ENCODE results near the gene TOMM6.
"Not testable (repeated sequence)": the region's sequence is repeated elsewhere in the genome, so short reads cannot be mapped to it uniquely, and the experiment has no call there.

TOMM6 gene

DNA sequence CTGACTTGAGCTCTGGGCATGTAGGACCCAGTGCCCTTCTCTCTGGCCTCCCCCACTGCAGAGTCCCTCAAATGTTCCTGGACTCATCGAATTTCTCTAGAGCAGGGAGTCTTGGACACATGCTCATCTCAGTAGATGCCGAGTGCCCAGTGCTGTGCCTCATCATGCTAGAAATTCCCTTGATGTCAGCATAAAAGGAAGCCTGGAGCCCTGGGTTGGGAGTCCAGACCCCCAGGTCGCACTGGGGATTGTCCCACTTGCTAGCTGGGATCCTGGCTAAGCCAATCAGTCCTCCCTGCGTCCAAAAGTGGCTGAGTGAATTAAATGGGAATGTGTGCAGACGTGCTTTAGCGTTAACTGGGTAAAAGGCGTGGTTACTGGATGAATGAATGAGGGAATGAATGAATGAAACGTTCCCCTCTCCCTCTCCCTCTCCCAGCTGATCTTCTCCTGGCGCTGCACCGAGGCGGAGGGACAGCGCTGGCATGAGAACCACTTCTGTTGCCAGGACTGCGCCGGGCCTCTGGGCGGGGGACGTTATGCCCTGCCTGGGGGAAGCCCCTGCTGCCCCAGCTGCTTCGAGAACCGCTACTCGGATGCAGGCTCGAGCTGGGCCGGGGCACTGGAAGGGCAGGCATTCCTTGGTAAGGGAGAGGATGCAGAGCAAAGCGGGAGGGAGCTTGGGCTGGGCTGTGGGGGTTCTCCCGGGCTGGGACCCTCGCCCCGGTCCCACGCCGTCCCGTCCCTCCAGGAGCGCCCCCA lies 1.6 kb upstream of the TOMM6 start:
- FAIRE-seq: no peak

DNA sequence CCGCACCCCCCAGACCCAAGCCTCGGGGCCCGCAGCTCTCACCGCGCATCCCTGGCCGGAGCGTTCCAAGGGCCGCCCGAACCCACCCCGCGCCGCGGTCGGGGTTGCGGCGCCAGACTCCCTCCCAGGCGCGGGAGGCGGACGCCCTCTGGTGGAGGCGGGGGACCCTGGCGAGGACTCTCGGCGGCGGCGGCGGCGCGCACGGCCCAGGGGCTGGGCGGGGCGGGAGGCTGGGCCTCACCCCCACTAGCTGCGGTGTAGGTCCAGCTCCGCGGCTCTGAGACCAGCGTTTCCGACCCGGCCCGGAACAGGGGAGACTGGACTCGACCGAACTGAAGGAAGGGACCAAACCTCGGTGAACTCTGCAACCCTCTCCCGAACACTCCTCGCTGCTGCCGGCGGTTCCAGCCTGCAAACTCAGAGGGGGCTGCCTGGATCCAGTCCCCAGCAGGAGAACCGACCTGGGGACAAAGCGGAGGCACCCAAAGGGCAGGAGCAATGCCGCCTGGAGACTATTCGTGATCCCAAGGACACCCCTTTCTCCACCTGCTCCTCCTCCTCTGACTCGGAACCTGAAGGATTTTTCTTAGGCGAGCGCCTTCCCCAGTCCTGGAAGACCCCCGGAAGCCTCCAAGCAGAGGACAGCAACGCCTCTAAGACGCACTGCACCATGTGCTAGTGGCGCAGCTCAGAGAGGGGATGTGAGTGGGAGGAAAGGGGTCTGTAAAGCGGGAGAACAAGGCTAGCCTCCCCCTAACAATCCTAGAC lies 859 bp upstream of the TOMM6 start:
- FAIRE-seq: no peak

GRCh38 chr6:41789390-41789724 lies 1.9 kb downstream of the TOMM6 start:
- no peak for FAIRE-seq

DNA sequence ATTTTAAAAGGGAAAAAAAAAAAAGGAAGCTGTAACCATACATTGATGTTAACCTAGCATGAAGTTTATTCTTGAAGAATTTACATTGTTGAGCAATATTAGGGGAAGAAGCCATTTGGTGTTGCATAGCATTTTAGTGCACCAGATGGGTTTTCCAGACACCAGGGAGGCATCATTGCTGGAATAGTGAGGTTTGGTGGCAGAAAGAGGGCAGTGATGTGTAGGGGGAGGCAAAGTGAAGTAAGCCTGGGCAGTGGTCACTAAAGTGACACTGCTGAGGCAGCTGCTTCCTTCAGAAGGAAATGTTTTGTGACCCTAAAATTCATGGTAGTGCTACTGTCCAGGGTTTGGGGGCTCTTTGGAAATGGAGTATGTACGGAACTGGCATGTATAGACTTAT lies 2.6 kb downstream of the TOMM6 start:
- no peak for FAIRE-seq

DNA sequence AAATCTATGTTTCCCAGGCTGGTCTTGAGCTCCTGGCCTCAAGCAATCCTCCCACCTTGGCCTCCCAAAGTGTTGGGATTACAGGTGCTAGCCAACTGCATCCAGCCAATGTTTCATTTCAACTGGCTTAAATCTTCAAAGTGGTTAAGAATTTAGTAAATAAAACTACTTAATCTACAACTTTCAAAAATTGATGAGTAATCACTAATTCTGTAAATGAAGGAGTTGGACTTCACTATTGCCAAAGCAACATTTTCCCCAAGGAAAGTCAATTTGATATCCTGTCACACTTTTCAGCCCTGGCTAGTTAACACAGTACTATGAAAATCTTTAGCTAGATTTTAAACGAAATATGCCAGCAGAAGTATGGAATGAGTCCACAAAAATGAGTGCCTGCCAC lies 3.8 kb downstream of the TOMM6 start:
- no peak for FAIRE-seq

- FAIRE-seq: no peak
Measured at GRCh38 chr6:41791984-41792383, 4.5 kb downstream of the TOMM6 start.

- no peak for FAIRE-seq
Measured at GRCh38 chr6:41796474-41796873, 9.0 kb downstream of the TOMM6 start.

DNA sequence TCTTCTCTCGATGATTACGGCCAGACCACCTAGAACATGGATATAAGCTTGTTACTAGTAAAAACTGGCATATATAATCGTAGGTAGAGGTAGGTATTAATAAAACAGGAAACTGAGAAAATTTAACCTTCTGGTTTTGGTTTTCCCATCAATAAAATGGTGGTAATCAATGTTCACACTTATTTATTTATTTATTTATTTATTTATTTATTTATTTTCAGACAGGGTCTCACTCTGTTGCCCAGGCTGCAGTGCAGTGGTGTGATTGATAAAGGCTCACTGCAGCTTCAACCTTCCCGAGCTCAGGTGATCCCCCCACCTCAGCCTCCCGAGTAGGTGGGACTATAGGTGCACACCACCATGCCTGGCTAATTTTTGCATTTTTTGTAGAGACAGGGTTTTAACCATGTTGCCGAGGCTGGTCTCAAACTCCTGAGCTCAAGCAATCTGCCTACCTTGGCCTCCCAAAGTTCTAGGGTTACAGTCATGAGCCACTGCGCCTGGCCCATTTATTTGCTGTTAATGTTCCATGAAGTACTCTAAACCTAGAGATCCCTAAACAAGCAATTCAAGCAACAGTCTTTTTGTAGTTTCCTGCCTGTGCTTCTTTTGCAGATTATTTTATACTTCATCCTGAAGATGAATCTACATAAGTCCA lies 11.5 kb downstream of the TOMM6 start:
- no peak for FAIRE-seq

- no peak for FAIRE-seq
Measured at GRCh38 chr6:41799559-41799911, 12.0 kb downstream of the TOMM6 start.

- no peak for FAIRE-seq
Measured at GRCh38 chr6:41801380-41801779, 13.9 kb downstream of the TOMM6 start.

DNA sequence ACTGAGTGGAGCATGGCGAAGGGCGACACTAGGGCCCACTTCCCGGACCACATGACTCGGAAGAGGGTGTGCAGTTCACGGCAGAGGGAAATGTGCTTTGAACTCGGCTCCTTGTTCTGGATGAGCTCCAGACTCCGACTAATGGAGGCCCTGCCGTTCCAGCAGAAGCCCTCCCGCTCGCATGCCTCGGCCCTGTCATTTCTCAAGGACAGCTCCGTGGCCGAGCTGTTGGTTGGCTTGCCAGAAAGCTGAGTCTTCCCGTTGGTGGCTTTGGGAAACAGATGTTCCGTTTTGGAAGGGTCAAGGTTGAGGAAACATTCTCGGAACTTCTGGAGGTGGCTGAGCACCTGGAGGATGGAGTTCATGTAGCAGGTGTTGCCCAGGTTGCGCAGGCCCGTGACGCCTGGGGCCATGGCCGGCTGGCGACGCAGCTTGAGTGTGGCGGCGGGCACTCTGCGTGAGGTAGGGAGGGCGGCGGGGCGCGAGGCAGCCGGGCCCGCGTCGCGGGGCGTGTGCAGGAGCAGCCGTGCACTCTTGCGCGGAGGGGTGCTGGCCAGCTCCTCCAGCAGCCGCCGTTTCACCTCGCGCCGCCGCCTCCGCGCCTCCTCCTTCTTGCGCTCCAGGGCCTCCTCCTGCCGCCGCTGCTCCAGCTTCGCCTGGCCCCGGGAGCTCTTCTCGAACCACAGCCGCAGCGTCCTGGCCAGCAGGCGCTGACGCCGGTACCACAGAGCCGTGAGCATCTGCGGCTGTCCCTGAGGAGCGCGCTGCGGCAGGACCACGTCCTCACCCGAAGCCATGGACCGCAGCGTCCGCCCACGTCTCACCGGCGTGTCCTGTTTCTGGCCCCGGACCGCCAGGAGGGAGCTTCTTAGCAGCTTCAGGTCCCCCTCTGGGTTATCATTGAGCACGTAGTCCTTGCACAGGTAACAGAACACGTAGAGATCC lies 18.6 kb downstream of the TOMM6 start:
- FAIRE-seq: no peak

DNA sequence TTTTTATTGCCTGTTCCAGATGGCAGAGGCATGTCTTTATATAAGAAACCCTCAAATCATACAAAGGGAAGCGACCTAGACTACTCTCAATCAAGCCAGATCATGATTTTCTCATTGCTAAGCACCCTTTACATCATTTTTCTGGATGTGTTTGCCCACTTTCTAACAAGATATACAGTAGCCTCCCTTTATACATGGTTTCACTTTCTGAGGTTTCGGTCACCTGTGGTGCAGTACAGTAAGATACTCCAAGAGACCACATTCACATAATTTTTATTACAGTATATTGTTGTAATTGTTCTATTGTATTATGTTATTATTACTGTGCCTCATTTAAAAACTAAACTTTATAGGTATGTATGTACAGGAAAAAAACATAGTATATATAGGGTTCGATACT lies 23.6 kb downstream of the TOMM6 start:
- no peak for FAIRE-seq

GRCh38 chr6:41811946-41812345 lies 24.5 kb downstream of the TOMM6 start:
- not testable (repeated sequence) for FAIRE-seq

- FAIRE-seq: no peak
Measured at GRCh38 chr6:41813469-41813868, 26.0 kb downstream of the TOMM6 start.

GRCh38 chr6:41813956-41814355 lies 26.5 kb downstream of the TOMM6 start:
- no peak for FAIRE-seq

DNA sequence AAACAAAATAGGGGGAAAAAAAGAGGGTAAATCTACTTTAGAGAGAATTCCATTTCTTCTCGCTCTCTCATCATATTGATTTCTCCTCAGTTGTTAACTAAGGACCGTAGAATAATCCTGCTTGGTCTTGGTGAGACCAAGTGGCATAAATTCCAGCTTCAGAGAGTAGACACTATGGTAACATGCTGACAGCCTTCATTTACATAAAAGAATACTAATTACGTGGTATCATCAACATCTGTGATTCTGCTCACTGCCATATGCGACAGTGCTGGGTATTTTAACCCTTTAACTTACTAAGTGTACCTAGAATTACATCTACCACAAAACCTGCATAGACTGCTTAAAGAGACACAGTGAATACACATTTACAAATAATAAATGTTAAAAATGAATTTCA lies 27.1 kb downstream of the TOMM6 start:
- no peak for FAIRE-seq

- no peak for FAIRE-seq
Measured at GRCh38 chr6:41815587-41815986, 28.1 kb downstream of the TOMM6 start.

- no peak for FAIRE-seq
Measured at GRCh38 chr6:41818271-41819054, 31.0 kb downstream of the TOMM6 start.

DNA sequence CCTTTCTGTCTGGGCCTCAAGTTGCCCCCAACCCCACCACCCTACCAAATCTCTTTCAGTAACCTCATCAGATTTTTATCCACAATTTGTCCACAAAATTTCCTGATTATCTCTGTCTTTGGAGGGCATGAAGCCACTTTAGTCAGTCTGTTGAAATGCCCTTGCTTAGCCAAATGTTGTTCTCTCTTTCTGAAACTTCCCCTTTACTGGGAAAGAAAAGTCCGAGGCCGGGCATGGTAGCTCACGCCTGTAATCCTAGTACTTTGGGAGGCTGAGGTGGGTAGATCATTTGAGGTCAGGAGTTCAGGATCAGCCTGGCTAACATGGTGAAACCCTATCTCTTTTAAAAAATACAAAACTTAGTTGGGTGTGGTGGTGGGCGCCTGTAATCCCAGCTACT lies 33.8 kb downstream of the TOMM6 start:
- FAIRE-seq: no peak

- no peak for FAIRE-seq
Measured at GRCh38 chr6:41822021-41822420, 34.5 kb downstream of the TOMM6 start.

- FAIRE-seq: no peak
Measured at GRCh38 chr6:41823178-41823577, 35.7 kb downstream of the TOMM6 start.
